Esophagus muscularis mucosa (tissue), 4 donors: ENCODE results near the gene CYS1. TPM values are rescaled to one million over a fixed set of nuclear protein-coding genes. Genes with fewer than 3 reads are reported as not detected.

Experiments used
- DNase-seq: peaks from one replicate; pipeline ENCODE4 v3.0.0-alpha.2; 2017; ENCODE audit errors: extremely low spot score
- H3K27ac ChIP-seq, 4 donors: fragments of 200-600 bp; sonication (generic); replicated peaks in 1 of 4; 1 replicate in 3 of 4; 2 replicates in 1 of 4; pipeline ENCODE4 v1.5.1; 2016 to 2019; ENCODE audit warnings: mild to moderate bottlenecking in 1 of 4
- H3K27me3 ChIP-seq, 4 donors: fragments of 200-600 bp; sonication (generic); one replicate each; pipeline versions ENCODE4 v1.5.1 to v1.6.0; 2016 to 2019
- H3K36me3 ChIP-seq, 4 donors: fragments of 200-600 bp; sonication (generic); one replicate each; pipeline ENCODE4 v1.5.1; 2016 to 2019
- H3K4me1 ChIP-seq, 4 donors: fragments of 200-600 bp; sonication (generic); one replicate each; pipeline ENCODE4 v1.5.1; 2016 to 2019
- H3K4me3 ChIP-seq, 4 donors: fragments of 200-600 bp; sonication (generic); 1 replicate in 2 of 4; 2 replicates in 2 of 4; pipeline ENCODE4 v1.5.1; 2016 to 2019; ENCODE audit warnings: mild to moderate bottlenecking in 4 of 4, moderate library complexity in 1 of 4
- H3K9me3 ChIP-seq, 4 donors: fragments of 200-600 bp; sonication (generic); 1 replicate in 3 of 4; 2 replicates in 1 of 4; pipeline ENCODE4 v1.5.1; 2016 to 2019
- EP300 ChIP-seq: sonication (generic); formaldehyde crosslinking; IDR thresholded peaks from one replicate; pipeline ENCODE4 v1.6.1; 2017; ENCODE audit warnings: antibody characterized with exemption
- POLR2A ChIP-seq: fragments of 450-650 bp; IDR thresholded peaks from one replicate; pipeline ENCODE4 v1.6.1; 2017; ENCODE audit warnings: antibody characterized with exemption, moderate library complexity, mild to moderate bottlenecking, low read depth
- POLR2AphosphoS5 ChIP-seq, 2 donors: sonication (generic); formaldehyde crosslinking; IDR thresholded peaks; one replicate each; pipeline ENCODE4 v1.6.1; 2017; ENCODE audit warnings: antibody characterized with exemption in 2 of 2
- WGBS: methylation state at CpG from one replicate; pipeline ENCODE4 v1.1.5; 2018; 5-methylcytosine and 5-hydroxymethylcytosine counted together
- intact Hi-C: fragments of 100-400 bp; cut with DNase I; formaldehyde crosslinking; loops from one replicate; pipeline ENCODE4 v1.15.1; 2023
- total RNA-seq, 4 donors: library from RNA; depleted of rRNA; stranded (reverse); fragments of >200 nt; gene quantifications; one replicate each; pipeline versions ENCODE4 v1.1.0 to v1.2.1, GENCODE V29; 2016
- TF ChIP-seq, protein P1 (sequence below), 3 experiments: fragments of 200-600 bp in 2 of 3; fragments of 450-650 bp in 1 of 3; sonication (generic) in 2 of 3; IDR thresholded peaks; one replicate each; pipeline ENCODE4 v1.5.1; 2017 to 2019; ENCODE audit warnings: antibody characterized with exemption in 3 of 3, mild to moderate bottlenecking in 2 of 3, moderate library complexity in 1 of 3

Gene CYS1
- total RNA-seq, 4 donors from 2014 or later: 16.9 to 56.4 (median 35.4) TPM

GRCh38 chr2:10064932-10065772 is 15.1 kb downstream of the CYS1 start:
- H3K4me1 ChIP-seq: peaks cover 0 to 8% (median 6%) of the 10 kb centered on the region in 4 donors
- no peak overlapping the region for H3K4me3 ChIP-seq
- no peak for TF ChIP-seq POLR2A
- TF ChIP-seq, protein P1, sequence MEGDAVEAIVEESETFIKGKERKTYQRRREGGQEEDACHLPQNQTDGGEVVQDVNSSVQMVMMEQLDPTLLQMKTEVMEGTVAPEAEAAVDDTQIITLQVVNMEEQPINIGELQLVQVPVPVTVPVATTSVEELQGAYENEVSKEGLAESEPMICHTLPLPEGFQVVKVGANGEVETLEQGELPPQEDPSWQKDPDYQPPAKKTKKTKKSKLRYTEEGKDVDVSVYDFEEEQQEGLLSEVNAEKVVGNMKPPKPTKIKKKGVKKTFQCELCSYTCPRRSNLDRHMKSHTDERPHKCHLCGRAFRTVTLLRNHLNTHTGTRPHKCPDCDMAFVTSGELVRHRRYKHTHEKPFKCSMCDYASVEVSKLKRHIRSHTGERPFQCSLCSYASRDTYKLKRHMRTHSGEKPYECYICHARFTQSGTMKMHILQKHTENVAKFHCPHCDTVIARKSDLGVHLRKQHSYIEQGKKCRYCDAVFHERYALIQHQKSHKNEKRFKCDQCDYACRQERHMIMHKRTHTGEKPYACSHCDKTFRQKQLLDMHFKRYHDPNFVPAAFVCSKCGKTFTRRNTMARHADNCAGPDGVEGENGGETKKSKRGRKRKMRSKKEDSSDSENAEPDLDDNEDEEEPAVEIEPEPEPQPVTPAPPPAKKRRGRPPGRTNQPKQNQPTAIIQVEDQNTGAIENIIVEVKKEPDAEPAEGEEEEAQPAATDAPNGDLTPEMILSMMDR (IDR thresholded peaks at IDR 0.05): no peak
- no peak for DNase-seq
- H3K9me3 ChIP-seq: no peaks in the 10 kb centered on the region
- H3K36me3 ChIP-seq: peaks cover 0 to 27% (median 9%) of the 10 kb centered on the region in 4 donors
- intact Hi-C loops: no loop called here
- 79% methylated on average over 7 of the region's 18 CpGs for WGBS
- no peaks in the 10 kb centered on the region for H3K27me3 ChIP-seq
- H3K27ac ChIP-seq: no peak overlapping the region

GRCh38 chr2:10063566-10063965 is 16.6 kb downstream of the CYS1 start:
- WGBS: 93% methylated on average over 6 of the region's 9 CpGs
- Histone ChIP-seq H3K36me3 (peaks cover 0 to 30% (median 9%) of the 10 kb centered on the region in 4 donors), H3K9me3 (no peaks in the 10 kb centered on the region), H3K4me1 (peaks cover 0 to 13% (median 9%) of the 10 kb centered on the region in 4 donors), H3K27ac (no peak overlapping the region), H3K4me3 (no peak overlapping the region), H3K27me3 (no peaks in the 10 kb centered on the region)
- no peak for DNase-seq
- intact Hi-C loops: no loop called here
- TF ChIP-seq, protein P1 (IDR thresholded peaks at IDR 0.05): no peak
- TF ChIP-seq POLR2A (no peak), EP300 (no peak), POLR2AphosphoS5 (IDR thresholded peaks at IDR 0.05) (no peak)

GRCh38 chr2:10062931-10063365 is 17.3 kb downstream of the CYS1 start:
- DNase-seq: no peak
- H3K4me1 ChIP-seq: peaks cover 1 to 14% (median 10%) of the 10 kb centered on the region in 4 donors
- no peak overlapping the region for H3K27ac ChIP-seq
- intact Hi-C loops: no loop called here
- 72% methylated on average over 3 of the region's 10 CpGs for WGBS
- peaks cover 0 to 35% (median 11%) of the 10 kb centered on the region in 4 donors for H3K36me3 ChIP-seq
- H3K27me3 ChIP-seq: no peaks in the 10 kb centered on the region
- TF ChIP-seq, protein P1 (IDR thresholded peaks at IDR 0.05): no peak
- no peak for TF ChIP-seq EP300
- TF ChIP-seq POLR2A: no peak
- TF ChIP-seq POLR2AphosphoS5 (IDR thresholded peaks at IDR 0.05): no peak
- H3K4me3 ChIP-seq: no peak overlapping the region
- no peaks in the 10 kb centered on the region for H3K9me3 ChIP-seq

GRCh38 chr2:10061221-10061925 is 18.8 kb downstream of the CYS1 start:
- H3K9me3 ChIP-seq: no peaks in the 10 kb centered on the region
- no peak overlapping the region for H3K27ac ChIP-seq
- WGBS: 77% methylated on average over 5 of the region's 9 CpGs
- H3K4me3 ChIP-seq: no peak overlapping the region
- H3K36me3 ChIP-seq: peaks cover 0 to 35% (median 12%) of the 10 kb centered on the region in 4 donors
- H3K4me1 ChIP-seq: peaks cover 14 to 30% (median 26%) of the 10 kb centered on the region in 4 donors
- no peak for TF ChIP-seq POLR2AphosphoS5 (IDR thresholded peaks at IDR 0.05)
- TF ChIP-seq EP300: no peak
- TF ChIP-seq, protein P1 (IDR thresholded peaks at IDR 0.05): no peak
- no peak for TF ChIP-seq POLR2A
- H3K27me3 ChIP-seq: no peaks in the 10 kb centered on the region
- no peak for DNase-seq
- intact Hi-C loops: no loop called here
